ENCODE data around the gene EHD2.
A peak's percentile ranks its signal among the peaks of the same experiment; 100 is the strongest.
"Not testable (repeated sequence)": the region's sequence is repeated elsewhere in the genome, so short reads cannot be mapped to it uniquely, and the experiment has no call there.

EHD2 gene

DNA sequence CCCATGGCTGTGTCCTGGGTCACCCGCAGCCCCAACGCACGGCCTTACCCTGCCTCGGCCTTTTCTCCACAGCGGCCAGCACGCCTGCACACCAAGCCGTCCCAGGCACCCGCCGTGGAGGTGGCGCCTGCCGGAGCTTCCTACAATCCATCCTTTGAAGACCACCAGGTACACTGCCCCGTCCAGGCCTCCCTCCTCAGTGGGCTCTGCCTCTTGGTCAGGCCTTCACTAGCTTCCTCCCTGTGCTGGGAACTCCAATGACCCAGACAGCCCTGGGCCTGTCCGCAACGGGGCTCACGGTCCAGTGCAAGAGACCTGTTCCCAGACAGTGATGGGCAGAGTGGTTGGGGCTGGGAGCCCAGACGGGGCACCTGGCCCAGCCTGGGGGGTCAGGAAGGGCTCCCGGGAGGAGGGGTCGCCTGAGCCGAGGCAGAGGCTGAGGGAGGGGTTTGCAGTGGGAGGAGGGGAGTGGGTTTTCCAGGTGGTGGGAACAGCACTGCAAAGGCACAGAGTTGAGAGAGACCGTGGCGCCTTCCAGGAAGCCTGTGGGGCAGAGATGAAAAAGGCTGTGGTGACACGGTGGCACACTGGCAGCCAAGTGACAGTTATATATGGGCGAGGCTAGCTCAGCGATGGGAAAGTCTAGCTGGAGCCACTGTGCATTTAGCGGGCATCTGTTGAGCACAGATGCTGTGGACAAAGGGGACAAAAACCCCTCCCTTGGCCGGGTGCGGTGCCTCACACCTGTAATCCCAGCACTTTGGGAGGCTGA lies 39.4 kb downstream of the EHD2 start:
- DNase-seq, result no peak

GRCh38 chr19:47754206-47755064 lies 41.2 kb downstream of the EHD2 start:
- no peak for DNase-seq

DNA sequence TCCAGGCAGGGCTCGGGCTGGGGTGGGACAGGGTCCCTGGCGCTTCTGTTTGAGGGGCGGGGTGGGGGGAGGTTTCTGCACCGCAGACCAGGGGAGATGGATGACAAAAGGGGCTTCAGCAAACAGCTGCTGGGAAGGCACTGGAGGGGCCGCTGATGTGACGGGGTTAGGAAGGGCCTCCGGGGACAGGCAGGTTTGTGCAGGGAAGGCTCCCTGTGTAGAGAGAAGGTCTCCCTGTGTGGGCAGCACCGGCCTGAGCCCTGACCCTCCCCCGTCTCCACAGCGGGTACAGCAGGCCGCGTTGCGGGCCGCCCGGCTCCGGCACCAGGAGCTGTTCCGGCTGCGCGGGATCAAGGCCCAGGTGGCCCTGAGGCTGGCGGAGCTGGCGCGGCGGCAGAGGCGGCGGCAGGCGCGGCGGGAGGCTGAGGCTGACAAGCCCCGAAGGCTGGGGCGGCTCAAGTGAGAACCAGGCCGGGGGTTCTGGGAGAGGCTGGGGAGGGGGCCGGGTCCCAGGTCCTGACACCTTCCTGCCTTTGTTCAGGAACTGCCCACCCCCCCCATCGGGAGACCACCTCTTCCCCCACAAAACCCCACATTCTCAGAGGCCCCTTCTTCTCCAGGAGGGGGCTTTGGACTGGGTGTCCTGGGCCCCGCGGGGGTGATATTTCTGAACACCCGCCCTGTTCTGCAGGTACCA lies 42.0 kb downstream of the EHD2 start:
- no peak for DNase-seq

DNA sequence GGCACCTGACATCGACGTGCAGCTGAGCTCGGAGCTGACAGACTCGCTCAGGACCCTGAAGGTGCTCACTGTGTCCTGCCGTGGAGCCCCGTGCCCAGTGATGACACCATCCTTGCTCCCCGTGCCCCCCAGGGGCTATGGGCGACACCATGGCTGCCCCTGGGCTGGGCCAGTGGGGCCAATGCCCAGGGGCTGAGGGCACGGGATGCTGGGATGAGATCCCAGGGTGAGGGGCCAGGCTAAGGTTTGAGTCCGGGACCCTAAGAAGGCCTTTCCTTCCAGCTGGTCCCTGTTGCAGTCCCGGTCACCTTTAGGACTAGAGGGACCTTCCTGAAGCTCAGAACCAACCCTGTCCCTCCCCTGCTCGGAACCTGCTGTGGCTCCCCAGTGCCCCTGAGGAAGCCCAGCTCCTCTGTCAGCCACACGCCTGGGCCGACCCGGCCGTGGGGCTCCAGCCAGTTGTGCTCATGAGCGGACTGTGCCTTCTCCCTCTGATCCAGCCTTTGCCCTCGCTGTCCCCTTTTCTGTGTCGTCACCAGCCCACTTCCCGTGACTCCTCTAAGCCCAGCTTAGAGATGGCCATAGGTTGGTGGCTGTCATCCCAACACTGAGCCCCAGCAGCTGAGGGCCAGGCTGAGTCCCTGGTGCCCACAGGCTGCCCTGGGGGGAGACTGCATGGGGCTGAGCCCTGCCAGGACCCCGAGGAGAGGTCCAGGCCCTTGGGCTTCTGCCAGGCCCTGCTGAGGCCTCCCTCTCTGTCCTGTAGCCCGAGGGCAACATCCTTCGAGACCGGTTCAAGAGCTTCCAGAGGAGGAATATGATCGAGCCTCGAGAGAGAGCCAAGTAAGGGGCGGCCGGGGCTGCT lies 42.8 kb downstream of the EHD2 start:
- DNase-seq, result no peak

DNA sequence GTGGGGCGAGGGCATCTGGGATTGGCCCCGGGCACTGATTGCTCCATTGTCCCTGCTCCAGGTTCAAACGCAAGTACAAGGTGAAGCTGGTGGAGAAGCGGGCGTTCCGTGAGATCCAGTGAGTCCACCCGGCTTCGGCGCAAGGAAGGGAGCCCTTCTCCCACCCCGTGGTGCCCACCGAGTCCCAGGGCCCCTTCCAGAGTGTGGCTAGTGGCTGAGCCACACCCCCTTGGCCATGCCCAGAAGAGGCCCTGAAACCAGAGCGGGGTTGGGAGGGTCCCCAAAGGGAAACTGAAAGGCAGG lies 43.4 kb downstream of the EHD2 start:
- no peak for DNase-seq

- DNase-seq, result no peak
Measured at GRCh38 chr19:47756953-47757608, 43.9 kb downstream of the EHD2 start.

- no peak for DNase-seq
Measured at GRCh38 chr19:47757617-47758442, 44.6 kb downstream of the EHD2 start.

DNA sequence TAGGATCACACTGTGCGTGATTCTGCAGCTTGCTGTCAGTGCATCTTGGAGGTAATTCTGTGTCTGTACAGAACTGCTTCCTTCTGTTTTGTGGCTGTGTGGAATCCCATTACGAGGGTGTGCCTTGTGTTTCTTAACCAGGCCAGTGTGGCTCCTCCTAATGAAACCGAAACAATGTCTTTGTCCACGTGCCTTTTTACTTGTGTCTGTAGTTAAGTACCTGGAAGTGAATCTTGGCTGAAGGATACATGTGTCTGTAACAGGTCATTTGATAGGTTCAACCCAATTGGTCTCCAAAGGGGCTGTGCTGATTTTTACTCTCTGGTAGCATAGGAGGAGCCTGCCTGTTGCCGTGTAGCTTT lies 45.2 kb downstream of the EHD2 start:
- no peak for DNase-seq

DNA sequence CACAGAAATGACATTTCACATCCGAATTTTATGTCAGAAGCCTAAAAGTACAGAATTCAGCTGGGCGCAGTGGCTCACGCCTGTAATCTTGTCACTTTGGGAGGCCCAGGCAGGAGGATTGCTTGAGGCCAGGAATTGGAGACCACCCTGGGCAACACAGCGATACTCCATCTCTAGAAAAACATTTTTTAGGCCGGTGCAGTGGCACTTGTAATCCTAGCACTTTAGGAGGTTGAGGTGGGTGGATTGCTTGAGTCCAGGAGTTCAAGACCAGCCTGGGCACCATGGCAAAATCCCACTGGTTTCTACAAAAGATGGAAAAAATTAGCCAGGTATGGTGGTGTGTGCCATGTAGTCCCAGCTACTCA lies 47.4 kb downstream of the EHD2 start:
- no peak for DNase-seq

GRCh38 chr19:47761566-47761965 lies 48.3 kb downstream of the EHD2 start:
- DNase-seq, result no peak

- DNase-seq, result no peak
Measured at GRCh38 chr19:47762151-47762550, 48.9 kb downstream of the EHD2 start.

DNA sequence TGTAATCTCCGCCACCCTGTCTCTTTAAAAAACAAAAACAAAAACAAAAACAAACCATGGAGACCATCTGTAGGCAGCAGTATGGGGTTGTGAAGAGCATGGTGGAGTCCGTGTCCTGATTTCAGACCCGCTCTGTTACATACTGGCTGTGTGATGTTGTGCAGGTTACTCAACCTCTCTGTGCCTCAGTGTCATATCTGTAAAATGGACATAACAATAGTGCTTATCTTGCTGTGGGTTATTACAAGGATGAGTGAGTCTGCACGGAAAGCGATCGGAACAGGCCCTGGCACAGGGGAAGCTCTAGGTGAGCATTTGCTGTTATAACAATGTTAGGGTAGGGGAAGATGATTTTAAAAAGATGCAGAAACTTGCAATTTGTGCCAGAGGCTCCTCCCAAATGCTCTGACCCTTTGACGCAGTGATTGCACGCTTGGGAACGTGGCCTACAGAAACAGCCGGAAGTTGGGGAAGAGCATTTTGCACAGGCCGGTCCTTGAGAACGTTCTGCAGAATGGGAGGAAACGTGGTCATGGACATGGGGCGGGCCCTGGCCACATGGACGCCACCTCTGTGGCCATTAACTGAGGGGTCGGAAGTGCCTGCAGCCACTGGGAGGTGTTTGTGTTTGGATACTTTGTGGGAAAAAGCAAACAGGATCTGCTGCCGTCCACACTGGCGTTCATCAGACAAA lies 49.5 kb downstream of the EHD2 start:
- DNase-seq, result no peak

- DNase-seq, result not testable (repeated sequence)
Measured at GRCh38 chr19:47764705-47765104, 51.5 kb downstream of the EHD2 start.

DNA sequence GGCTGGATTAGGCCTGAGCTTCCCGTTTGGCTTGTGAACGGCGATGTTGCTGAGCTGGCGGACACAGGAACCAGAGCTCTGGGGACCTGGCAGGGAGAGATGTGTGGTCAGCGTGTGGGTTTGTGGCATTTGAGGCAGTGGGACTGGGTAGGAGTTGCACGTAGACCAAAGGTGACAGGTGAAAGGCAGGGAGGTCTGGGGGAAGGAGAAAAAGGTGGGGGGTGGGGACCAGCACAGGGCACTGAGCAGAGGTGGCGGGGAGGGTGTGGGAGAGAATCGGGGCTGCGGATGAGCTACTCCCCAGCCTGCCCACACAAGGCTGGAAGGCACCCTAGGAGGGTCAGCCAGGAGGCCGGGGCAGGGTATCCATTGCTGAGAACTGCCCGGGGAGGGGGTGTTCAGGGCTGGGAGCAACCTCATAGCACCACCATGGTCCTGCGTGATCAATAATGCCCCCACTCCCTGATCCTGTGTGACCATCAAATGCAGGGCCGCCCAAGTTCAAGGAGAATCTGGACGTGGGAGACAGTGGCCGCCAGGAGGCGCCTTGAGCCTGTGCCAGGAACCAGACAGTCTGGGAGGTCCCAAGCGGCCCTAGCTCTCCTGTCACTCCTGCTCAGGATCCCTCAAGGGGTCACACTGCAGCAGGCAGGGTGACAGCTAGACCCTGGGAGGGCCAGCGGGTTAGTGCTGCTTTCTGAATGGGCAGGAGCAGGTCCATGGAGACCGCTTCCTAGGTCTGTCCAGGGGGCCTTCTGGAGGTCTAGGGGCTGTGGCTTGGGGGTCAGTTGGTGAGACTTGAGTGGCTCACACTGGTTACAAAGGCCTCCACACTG lies 52.5 kb downstream of the EHD2 start:
- peak; percentile 13 to 38 for DNase-seq

DNA sequence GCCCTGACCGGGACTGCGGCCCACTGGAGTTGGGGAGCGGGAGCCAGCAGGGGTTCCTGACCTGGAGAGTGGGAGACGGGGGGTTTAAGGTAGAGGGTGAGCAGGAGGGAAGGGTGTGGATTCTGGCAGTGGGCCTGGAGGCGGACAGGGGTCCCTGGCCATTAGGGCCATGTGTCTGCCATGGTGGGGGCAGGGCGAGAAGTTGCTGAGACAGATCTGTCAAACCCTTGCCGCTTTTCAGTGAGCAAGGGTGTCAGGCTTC lies 53.1 kb downstream of the EHD2 start:
- DNase-seq, result no peak

DNA sequence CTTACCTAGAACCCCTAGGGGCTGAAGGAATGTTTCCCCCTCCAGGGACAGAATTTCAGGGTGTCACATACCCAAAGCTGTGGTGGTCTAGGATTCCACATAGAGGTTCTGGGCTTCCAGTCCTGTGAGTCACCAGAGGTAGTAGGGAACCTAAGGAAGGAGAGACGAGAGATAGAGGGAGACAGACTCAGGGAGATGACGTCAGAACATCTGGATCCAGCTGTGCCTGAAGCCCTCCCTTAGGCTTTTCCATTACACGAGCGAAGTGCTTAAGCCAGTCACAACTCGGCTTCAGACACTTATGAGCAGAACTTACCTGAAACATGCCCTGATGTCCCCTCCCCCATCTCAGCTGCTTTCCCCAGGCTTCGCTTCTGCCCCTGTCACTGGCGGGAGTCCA lies 53.4 kb downstream of the EHD2 start:
- DNase-seq, result no peak

DNA sequence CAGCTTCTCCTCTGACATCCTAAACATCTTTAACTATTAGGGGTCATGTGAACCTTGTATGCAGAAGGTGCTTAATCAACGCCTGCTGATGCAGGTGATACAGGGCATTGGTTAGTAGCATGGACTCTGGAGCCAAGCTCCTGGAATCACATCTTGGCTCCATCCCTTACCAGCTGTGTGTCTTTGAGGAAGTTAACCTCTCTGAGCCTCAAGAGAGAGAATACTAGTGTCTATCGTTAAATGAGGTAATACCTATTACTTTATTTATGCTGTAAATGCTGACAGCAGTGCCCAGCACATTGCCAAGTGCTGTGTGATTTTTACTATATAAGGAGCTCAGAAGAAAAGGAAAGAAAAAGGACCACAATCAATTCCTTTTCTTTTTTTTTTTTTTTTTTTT lies 54.1 kb downstream of the EHD2 start:
- DNase-seq, result no peak

DNA sequence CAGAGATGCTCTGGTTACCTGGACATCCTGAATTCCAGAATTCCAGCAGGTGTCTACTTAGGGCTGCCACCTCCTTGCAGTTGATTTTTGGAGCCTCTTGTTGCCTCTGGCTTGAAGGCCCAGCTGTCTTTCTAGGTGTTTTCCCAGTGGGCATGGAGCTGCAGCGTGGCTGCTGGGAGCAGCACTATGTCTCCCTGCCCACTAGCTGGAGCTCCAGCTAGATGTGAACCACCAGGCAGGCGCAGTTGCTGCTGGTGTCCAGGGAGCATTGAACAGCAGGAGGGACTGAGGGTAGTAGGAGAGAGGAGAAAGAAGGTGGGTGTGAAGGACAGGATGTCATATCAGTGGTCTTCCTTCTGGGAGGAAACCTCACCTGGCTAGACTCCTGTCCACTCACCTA lies 55.4 kb downstream of the EHD2 start:
- no peak for DNase-seq

- no peak for DNase-seq
Measured at GRCh38 chr19:47769534-47769933, 56.3 kb downstream of the EHD2 start.

GRCh38 chr19:47771291-47771690 lies 58.1 kb downstream of the EHD2 start:
- not testable (repeated sequence) for DNase-seq
